Stimulated activated CD4-positive, alpha-beta T cell treated with anti-CD3 and anti-CD28 coated beads, Interleukin-12 subunit alpha, Interleukin-12 subunit beta, amount 100 ng/mL, for 48 hours (primary cell): ENCODE data around the gene C16orf95.
A peak's percentile ranks its signal among the peaks of the same experiment; 100 is the strongest.
"Not testable (repeated sequence)": the region's sequence is repeated elsewhere in the genome, so short reads cannot be mapped to it uniquely, and the experiment has no call there.

Source experiments
- DNase-seq, 3 donors: peaks; one replicate each; pipeline ENCODE4 v3.0.0-alpha.2; 2020; ENCODE audit warnings: low read depth in 2 of 3, low spot score in 1 of 3

C16orf95 gene

DNA sequence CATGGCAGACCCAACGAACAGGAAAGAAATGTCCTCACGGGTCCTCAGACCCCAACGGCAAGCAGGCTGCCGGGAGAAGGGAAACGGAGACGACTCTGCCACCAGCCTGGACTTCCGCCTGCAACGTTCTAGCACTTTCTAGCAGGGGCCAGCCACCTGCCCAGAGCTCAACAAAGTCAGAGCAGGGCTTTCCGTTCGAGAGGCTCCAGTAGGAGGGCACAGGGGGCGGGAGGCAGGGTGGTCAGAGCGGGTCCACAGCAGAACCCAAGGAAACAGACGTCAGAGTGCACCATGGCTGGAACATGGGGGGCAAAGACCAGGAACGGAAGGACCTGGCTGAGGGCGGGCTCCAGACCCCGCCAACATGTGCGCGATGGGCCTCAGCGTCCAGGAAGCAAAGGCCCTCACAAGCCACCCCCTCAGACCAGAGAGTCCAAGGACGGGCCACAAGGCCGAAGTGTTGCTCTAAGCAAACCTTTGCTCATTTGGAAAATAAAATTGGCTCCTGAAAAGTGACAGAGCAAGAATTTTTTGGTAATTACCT is 29.4 kb upstream of the C16orf95 start:
- DNase-seq, result no peak

DNA sequence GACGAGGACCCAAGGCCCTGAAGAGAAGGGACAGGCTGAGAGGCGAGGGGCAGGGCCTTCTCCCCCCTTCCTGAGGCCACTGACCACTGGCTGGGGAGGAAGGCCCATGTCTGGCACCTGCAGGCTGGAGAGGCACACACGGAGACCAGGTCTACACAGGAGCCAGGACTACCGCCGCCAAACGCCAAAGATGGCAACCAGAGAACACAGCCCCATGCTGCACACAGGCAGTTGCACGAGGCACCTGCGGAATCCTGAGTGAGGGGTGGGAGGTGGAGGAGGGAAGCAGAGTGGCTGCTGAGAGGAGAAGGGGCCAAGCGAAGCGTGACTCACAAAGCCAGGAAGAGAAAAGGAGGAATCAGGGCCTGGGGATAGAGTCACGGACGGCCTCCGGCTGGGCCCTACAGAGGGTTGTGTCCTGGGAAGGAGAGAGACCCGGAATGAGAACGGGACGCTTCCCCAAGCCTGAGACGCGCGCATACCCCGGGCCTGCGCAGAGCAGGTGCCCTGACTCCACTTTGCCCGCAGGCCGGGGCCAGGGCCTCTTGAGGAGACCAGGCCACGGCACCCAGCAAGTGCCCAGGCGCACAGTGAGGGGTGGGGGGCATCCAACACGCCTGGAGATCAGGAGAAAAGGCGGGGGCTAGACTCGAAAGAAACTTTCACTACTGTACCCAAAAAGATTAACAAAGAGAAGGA is 28.7 kb upstream of the C16orf95 start:
- no peak for DNase-seq

DNA sequence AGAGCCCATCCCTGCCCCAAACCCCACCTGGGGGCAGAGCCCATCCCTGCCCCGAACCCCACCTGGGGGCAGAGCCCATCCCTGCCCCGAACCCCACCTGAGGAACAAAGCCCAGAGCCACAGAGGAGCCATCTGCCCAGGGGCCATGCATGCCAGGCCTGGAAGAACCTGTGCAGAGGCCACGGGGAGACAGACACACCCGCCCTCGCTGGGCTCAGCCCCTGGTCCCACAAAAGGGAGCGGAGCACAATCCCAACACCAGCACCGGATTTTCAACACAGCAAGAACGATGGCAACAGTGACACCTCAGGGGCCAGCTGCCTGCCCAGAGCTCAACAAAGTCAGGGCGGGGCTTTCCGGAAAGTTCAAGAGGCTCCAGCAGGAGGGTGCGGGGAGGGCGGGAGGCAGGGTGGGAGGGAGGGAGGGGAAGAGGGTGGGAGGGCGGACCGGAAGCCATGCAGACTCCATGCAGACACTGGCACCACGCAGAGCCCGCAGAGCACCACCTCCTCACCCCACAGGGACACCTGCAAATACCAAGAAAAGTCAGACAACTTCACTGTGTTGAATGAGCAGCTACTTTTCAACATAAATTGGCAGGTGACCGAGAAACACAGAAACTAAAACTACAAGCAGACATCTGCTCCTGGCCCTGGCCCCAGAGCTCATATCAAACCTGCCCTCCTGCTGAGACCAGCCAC is 27.9 kb upstream of the C16orf95 start:
- DNase-seq, result peak; percentile 2 to 21 (median 16)

GRCh38 chr16:87344165-87344930 is 27.2 kb upstream of the C16orf95 start:
- DNase-seq, result no peak

DNA sequence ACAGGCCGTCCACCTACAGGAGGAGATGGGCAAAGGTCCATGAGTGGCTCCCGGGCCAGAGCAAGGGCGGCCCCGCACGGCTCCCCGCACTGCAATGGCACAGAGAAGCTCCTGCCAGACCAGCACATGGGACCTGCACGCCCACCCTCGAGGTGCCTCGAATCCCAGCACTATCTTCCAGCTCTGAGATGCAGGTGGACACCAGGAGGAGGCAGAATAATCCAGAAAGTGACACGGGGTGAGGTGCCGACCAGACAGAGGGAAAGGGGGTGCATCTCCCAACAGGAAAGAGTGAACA is 26.5 kb upstream of the C16orf95 start:
- no peak for DNase-seq

- DNase-seq, result no peak
Measured at GRCh38 chr16:87342978-87343752, 26.0 kb upstream of the C16orf95 start.

DNA sequence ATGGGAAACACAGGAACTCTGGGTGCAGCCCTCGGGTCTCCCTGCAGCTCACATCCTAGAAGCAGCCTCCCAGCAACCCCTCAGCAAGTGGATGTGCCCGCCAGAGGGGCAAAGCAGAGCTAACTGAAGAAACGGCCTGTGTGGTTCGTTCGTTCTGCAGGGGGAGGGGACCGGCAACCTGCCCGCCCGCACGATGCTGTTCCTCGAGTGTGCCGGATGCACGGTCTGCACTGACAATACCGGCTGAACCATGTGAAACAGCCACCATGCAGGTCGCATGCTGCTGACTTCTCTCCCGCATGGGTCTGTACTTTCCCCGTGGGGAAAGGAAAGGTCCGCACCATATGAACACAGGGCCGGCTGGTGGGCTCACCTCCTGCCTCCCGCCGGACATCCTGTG is 25.3 kb upstream of the C16orf95 start:
- no peak for DNase-seq

DNA sequence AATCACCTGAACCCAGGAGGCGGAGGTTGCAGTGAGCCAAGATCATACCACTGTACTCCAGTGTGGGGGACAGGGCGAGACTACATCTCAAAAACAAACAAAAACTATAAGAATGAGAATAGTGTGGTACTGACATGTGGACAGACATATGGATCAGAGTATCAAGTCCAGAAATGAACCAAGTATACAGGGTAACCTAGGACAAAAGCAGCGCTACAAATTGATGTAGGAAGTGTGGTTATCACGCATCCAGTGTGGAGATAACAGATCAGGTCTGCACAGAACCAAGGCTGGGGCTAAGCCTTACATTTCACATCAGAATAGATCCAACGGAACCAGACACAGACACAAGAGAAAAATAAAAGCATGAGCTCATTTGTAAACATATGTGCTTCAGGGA is 23.0 kb upstream of the C16orf95 start:
- DNase-seq, result no peak

DNA sequence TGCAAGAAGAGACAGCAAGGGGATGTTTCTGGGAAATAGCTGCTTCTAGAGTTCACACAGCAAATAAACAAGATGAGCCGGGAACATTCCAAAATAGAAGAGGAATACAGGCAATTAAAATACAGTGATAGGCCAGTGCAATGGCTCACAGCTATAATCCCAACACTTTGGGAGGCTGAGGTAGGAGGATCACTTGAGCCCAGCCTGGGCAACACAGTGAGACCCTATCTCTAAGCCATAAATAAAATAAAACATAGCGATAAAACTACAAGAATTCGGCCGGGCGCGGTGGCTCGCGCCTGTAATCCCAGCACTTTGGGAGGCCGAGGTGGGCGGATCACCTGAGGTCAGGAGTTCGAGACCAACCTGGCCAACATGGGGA is 22.5 kb upstream of the C16orf95 start:
- not testable (repeated sequence) for DNase-seq

DNA sequence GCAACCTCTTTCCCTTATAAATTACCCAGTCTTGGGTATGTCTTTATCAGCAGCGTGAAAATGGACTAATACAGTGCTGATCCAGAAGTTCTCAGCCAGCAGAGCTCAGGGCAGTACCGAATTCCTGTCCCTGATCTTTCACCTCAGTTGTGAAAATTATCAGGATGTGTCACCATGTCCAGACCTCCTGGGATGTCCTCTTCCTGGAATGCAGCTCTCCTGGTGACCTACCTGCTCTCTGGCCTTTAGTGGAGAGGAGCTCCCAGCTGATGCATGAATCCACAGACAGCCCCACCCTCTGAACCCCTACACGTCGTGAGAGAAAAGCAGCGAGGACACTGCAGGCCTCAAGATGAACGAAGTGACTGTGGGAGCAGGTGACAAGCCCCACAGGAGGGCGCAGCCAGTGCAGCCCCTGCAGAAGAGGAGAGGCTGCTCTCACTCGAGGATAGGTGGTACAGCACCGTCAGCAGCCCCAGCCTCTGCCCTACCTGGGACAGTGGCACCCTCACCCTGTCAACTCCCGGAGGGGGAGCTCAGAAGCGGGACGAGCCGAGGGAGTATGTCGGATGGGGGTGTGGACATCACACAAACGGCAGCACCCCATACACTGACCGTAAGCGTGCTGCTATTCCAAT is 22.0 kb upstream of the C16orf95 start:
- no peak for DNase-seq

GRCh38 chr16:87338155-87338765 is 21.1 kb upstream of the C16orf95 start:
- no peak for DNase-seq

DNA sequence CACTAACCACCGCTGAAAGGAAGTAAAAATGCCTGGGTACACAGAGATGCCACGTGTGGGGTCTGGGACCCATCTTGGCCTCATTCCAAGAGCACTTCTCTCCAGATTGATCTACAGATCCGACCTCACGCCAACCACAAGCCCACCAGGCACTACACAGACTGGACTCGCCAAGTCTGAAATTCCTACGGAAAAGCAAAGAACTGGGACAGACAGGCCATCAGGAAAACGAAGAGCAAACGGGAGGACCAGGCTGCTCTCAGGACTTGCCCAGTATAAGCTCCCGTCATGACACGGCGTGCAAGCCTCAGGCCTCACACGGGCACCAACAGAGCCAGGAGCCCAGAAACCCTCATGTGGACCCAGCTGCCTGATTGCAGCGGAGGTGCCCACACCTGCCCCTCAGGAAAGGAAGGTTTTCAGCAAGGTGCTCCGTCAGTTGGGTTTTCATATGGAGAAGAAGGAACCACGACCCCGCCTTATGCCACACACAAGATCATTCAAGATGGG is 20.1 kb upstream of the C16orf95 start:
- no peak for DNase-seq

- no peak for DNase-seq
Measured at GRCh38 chr16:87336434-87337240, 19.4 kb upstream of the C16orf95 start.

DNA sequence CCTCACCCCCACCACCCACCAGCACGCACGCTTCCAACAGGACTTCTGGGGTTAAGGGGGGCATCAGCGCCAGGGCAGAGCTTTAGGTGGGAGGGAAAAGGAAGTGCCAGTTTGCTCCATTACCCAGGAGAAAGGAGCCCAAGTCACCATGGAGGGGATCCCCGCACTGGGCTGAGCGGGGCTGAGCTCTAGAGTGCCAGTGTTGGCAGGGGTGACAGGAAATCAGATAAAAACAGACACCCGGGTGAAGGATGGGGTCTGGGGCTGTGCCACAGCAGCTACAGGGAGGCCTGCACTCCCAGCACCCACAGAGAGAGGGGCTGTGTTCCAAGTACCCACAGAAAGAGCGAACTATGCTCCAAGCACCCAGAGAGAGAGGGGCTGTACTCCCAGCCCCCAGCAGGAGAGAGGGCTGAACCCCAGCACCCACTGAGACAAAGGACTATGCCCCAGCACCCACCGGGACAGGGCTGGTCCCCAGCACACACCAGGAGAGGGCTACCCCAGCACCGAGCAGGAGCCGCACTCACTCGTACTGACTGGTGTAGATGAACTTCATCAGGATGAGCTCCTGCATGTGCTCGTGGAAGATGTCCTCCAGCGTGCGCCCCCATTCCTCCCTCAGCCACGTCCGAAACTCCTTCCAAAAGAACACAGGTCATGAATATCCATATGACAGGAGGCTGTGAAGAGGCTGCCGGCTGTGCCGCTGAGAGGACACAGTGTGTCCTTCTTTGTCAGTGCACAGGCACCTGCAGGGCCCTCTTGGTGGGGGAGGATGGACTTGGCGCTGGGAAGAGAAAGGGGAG is 18.6 kb upstream of the C16orf95 start:
- DNase-seq, result no peak

DNA sequence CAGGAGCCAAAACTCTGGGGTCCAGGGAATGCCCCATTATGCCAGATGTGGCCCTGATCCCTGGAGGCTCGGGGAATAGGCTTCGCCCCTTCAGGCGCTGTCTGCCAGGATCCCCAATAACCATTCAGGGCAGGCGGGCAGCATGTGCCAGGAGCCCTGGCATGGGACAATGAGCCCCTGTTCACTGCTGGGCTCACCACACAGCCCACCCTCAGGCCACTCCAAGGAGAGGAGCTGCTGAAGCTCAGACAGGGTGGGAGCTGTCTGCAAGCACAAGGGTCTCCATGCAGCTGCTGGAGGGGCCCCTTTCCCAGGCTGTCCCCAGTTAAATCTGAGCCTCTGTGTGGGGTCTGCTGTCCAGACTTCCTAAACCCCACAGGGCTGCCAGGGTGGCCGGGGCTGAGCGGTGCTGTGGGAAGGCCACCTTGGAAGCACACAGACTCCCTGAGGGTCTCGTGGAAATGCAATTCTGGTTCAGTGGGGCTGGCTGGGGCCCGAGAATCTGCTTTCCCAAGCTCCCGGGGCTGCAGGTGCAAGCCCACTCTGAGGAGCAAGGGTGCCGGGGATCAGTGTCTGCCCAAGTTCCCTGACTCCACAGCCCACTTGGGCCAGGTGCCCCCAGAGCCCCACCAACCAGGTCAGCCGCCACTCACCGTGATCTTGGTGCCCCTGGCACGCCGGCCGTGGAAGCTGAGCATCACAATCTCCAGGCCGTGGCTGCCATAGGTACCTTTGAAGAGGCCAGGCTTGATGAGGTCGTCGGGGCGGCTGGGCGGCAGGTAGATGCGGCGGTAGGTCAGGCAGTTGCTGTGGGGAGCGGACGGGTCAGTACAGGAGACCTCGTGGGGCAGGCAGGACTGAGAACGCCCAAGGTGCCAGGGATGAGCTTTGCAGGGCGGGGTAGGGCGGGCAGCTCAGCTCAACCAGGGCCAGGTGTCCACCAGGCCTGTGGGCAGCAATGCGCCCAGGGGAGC is 17.7 kb upstream of the C16orf95 start:
- no peak for DNase-seq

GRCh38 chr16:87333581-87334331 is 16.6 kb upstream of the C16orf95 start:
- no peak for DNase-seq

GRCh38 chr16:87333101-87333500 is 15.9 kb upstream of the C16orf95 start:
- no peak for DNase-seq
